Stimulated activated CD4-positive, alpha-beta T cell treated with anti-CD3 and anti-CD28 coated beads, Interleukin-2, amount 100 ng/mL, for 24 hours (primary cell): ENCODE measurements around the gene PBXIP1.
"Not testable (repeated sequence)": the region's sequence is repeated elsewhere in the genome, so short reads cannot be mapped to it uniquely, and the experiment has no call there.

Source experiments
- DNase-seq, 2 donors: peaks; one replicate each; pipeline ENCODE4 v3.0.0-alpha.2; 2020

PBXIP1 gene

GRCh38 chr1:154935749-154936554, 19.9 kb downstream of the PBXIP1 start:
- no peak for DNase-seq

DNA sequence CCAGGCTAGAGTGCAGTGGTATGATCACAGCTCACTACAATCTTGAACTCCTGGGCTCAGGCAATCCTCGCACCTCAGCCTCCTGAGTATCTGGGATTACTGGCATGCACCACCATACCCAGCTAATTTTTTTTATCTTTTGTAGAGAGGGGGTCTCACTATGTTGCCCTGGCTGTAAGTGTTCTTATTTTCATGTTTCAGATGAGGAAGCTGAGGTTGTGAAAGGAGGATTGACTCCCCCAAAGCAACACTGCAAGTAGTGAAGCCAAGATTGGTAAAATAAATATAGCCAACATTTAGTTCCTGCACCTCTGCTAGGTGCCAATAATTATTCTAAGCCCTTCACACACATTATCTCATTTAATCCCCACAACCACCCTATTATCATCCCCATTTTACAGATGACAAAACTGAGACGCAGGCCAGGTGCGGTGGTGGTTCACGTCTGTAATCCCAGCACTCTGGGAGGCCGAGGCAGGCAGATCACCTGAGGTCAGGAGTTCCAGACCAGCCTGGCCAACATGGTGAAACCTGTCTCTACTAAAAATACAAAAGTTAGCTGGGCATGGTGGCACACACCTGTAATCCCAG, 21.4 kb downstream of the PBXIP1 start:
- DNase-seq: no peak

- DNase-seq: no peak
Measured at GRCh38 chr1:154931940-154932487, 23.9 kb downstream of the PBXIP1 start.

GRCh38 chr1:154926201-154926600, 29.7 kb downstream of the PBXIP1 start:
- DNase-seq: no peak

- DNase-seq: no peak
Measured at GRCh38 chr1:154925335-154926170, 30.3 kb downstream of the PBXIP1 start.

- no peak for DNase-seq
Measured at GRCh38 chr1:154923695-154924094, 32.2 kb downstream of the PBXIP1 start.

DNA sequence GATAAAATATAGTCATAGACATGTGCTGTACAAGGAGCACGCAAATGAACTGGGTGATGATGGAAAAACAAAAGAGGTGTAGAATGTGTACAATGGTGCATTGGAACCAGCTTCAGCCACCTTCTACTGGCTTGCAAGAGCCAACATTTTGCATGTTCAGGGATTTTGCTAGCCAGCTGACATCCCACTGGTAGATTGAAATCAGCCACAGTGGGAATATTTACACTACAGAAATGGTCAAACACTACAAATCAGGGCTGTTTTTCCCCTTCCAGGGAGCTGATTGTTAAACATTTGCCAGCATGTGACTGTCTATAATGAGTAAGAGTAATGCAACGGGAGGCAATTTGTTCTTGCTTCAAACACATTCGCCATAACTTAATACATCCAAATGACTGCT, 42.6 kb downstream of the PBXIP1 start:
- no peak for DNase-seq

- DNase-seq: no peak
Measured at GRCh38 chr1:154912755-154913154, 43.1 kb downstream of the PBXIP1 start.

- DNase-seq: no peak
Measured at GRCh38 chr1:154911691-154912550, 44.0 kb downstream of the PBXIP1 start.

GRCh38 chr1:154910851-154911250, 45.0 kb downstream of the PBXIP1 start:
- no peak for DNase-seq

DNA sequence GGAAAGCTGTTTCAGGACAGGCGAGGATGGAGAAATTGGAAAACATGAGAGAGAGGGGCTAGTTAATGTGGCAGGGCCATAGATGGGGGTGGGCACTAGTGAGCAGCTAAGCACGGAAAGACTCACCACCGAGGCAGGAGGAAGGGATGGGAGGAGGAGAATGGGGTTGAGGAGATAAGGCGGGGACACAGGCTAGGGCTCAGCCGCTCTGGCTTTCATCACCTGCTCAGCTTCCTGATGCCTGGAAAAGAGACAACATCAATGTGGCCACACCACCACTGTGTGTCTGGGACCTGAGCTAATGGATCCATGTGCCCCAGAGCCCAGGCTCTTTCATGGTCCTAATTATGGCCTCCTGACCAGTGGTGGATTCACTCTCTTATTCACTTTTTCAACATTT, 47.0 kb downstream of the PBXIP1 start:
- DNase-seq: no peak

DNA sequence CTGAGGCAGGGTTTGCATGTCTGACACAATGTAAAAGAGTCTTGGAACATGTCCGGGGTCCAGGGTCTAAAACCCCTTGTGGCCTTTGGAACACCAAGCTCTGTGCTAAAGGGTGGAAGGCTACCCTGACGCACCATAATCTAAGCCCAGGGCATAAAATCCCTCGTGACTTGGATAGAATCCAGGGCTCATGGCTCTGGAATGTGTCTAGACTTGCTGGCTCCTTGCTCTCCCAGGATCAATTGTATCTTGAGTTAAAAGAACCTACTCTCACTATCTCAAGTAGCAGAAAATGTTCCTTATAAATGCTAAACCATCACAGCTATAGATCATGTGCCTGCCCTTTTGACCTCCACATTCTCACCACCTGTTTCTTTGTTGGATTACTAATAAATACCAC, 47.8 kb downstream of the PBXIP1 start:
- DNase-seq: not testable (repeated sequence)

DNA sequence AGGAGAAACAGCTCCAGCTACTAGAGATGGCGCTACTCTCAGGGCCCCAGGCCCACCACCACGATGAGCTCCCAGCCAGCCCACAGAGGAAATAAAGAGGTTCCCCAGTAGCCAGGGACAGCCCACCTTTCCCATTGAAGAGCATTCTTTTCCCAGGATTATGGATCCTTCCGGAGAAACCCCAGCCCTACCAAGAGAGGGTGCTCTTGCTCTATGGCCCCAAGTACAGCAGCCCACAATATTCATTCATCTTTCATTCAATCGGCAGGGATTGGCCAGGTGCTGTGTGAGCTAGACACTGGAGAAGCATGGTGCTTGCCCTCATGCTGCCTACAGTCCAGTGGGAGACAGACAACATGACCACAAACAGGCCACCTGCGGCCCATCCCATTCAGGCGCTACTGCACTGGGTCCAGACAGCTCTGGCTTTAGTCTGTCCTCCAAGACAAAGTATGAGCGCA, 49.2 kb downstream of the PBXIP1 start:
- no peak for DNase-seq

DNA sequence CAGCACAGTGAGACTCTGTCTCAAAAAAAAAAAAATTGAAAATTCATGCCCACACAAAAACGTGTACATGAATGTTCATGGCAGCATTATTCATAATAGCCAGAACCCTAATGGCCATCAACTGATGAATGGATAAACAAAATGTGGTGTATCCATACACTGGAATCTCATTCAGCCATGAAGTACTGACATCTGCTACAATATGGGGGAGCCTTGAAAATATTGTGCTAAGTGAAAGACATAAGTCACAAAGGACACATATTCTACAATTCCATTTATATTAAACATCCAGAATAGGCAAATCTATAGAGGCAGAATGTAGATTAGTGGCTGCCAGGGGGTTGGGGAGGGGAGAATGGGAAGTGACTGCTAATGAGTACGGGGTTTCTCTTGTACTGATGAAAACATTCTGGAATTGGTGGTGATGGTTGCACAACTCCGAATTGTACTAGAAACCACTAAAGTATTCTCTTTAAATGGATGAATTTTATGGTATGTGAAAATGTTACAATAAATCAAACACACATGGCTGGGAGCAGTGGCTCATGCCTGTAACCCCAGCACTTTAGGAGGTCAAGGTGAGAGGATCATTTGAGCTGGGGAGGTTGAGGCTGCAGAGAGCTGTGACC, 52.8 kb downstream of the PBXIP1 start:
- no peak for DNase-seq

DNA sequence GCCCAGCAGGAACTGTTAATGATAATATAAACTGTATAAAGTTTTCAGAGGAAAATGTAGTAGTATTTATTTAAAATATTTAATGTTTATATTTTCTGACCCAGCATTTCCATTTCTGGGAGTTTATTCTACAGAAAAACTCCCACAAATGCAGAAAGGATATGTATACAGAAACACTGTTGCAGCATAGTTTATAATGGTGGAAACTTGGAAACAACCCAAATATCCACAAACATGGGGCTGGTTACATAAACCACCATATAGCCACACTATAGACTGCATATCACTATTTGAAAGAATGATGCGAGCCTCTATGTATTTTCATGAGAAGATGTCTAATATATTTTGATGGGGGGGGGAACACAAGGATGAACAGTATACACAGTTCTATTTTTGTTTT, 54.3 kb downstream of the PBXIP1 start:
- no peak for DNase-seq

- no peak for DNase-seq
Measured at GRCh38 chr1:154899041-154899440, 56.9 kb downstream of the PBXIP1 start.

GRCh38 chr1:154896771-154897286, 59.1 kb downstream of the PBXIP1 start:
- no peak for DNase-seq

DNA sequence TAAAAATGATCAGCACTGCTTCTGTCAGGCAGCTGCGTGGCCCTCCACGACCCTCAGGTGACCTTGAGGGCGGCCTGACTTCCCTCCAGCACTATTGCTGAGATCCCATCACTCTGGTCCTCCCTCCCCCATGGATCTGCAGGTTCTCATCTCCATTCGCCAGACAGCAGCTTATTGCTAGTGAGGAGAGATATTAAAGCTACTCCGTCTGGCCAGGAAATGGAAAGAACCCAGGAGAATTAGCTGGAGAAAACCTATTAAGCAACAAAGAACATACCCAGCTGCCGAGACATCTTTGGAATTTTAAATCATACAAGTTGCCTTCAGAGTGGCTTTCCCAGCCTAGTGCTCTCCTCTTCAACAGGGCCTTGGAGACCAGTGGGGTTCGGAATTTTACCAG, 60.1 kb downstream of the PBXIP1 start:
- no peak for DNase-seq
